Neural cell (in vitro differentiated cells): Measurements from ENCODE around the gene CDK5R1. TPM values are rescaled to one million over a fixed set of nuclear protein-coding genes. Genes with fewer than 3 reads are reported as not detected.

Experiments used
- H2AFZ ChIP-seq: fragments of 200-600, 300-800 bp; sonication (generic), shearing (Covaris generic); 2 replicates; pipeline ENCODE4 v1.6.0; 2014; ENCODE audit warnings: low read depth, mild to moderate bottlenecking, antibody characterized with exemption, low read length, moderate library complexity
- H3F3A ChIP-seq: fragments of 200-600 bp; shearing (Covaris generic); 2 replicates; pipeline ENCODE4 v1.6.1; 2016; ENCODE audit warnings: mild to moderate bottlenecking, moderate library complexity, mixed read lengths, antibody characterized with exemption, low read length; ENCODE audit not compliant: insufficient read depth, poor library complexity, severe bottlenecking
- H3K27ac ChIP-seq: fragments of 200-600, 300-800 bp; sonication (generic), shearing (Covaris generic); 2 replicates; pipeline ENCODE4 v1.5.1; 2014; ENCODE audit warnings: mild to moderate bottlenecking, low read length, moderate library complexity
- H3K27me3 ChIP-seq: fragments of 300-800, 200-600 bp; sonication (generic), shearing (Covaris generic); 2 replicates; pipeline ENCODE4 v1.6.0; 2014; ENCODE audit warnings: mild to moderate bottlenecking, low read depth, low read length, moderate library complexity; ENCODE audit not compliant: insufficient read depth
- H3K36me3 ChIP-seq: fragments of 300-800, 200-600 bp; sonication (generic), shearing (Covaris generic); 2 replicates; pipeline ENCODE4 v1.5.1; 2014; ENCODE audit warnings: mild to moderate bottlenecking, antibody characterized with exemption, low read length, moderate library complexity; ENCODE audit not compliant: insufficient read depth
- H3K4me2 ChIP-seq: fragments of 300-800, 200-600 bp; sonication (generic), shearing (Covaris generic); 2 replicates; pipeline ENCODE4 v1.6.0; 2014; ENCODE audit warnings: mild to moderate bottlenecking, low read length
- H3K4me3 ChIP-seq: fragments of 300-800, 200-600 bp; sonication (generic), shearing (Covaris generic); 2 replicates; pipeline ENCODE4 v1.5.1; 2014; ENCODE audit warnings: mild to moderate bottlenecking, low read length, moderate library complexity
- H3K79me2 ChIP-seq: fragments of 200-600 bp; shearing (Covaris generic); replicated peaks from 2 replicates; pipeline ENCODE4 v1.6.0; 2014; ENCODE audit warnings: mild to moderate bottlenecking, low read length, moderate library complexity; ENCODE audit not compliant: insufficient read depth
- H3K9ac ChIP-seq: fragments of 300-800, 200-600 bp; sonication (generic), shearing (Covaris generic); 2 replicates; pipeline ENCODE4 v1.6.1; 2016; ENCODE audit warnings: mild to moderate bottlenecking, low read length, mixed read lengths
- H3K9me2 ChIP-seq: fragments of 200-600 bp; shearing (Covaris generic); 2 replicates; pipeline ENCODE4 v1.6.1; 2016; ENCODE audit warnings: mild to moderate bottlenecking, low read length, mixed read lengths; ENCODE audit not compliant: insufficient read depth
- H3K9me3 ChIP-seq: fragments of 200-600, 300-800 bp; sonication (generic), shearing (Covaris generic); 2 replicates; pipeline ENCODE4 v1.6.1; 2016; ENCODE audit warnings: mild to moderate bottlenecking, mixed run types, low read length, moderate library complexity, mixed read lengths
- H4K20me1 ChIP-seq: fragments of 200-600 bp; shearing (Covaris generic); 2 replicates; pipeline ENCODE4 v1.6.1; 2016; ENCODE audit warnings: mild to moderate bottlenecking, mixed run types; ENCODE audit not compliant: insufficient read depth
- EP300 ChIP-seq: fragments of 450-650 bp; conservative IDR thresholded peaks from 2 replicates; pipeline ENCODE4 v1.6.1; 2014; ENCODE audit warnings: antibody characterized with exemption, mild to moderate bottlenecking, moderate library complexity; ENCODE audit not compliant: poor library complexity, severe bottlenecking
- EZH2 ChIP-seq: fragments of 200-600, 300-800 bp; shearing (Covaris generic), sonication (generic); IDR thresholded peaks from 2 replicates; pipeline ENCODE4 v1.6.1; 2014; ENCODE audit warnings: antibody characterized with exemption, low read length, borderline replicate concordance, mild to moderate bottlenecking; ENCODE audit not compliant: insufficient read depth, poor library complexity, severe bottlenecking
- MXI1 ChIP-seq: fragments of 450-650 bp; conservative IDR thresholded peaks from 2 replicates; pipeline ENCODE4 v1.6.1; 2014; ENCODE audit warnings: antibody characterized with exemption, mild to moderate bottlenecking; ENCODE audit not compliant: poor library complexity, severe bottlenecking
- POLR2AphosphoS5 ChIP-seq: IDR thresholded peaks from 2 replicates; pipeline ENCODE4 v1.6.1; 2012
- RAD21 ChIP-seq: fragments of 450-650 bp; conservative IDR thresholded peaks from 2 replicates; pipeline ENCODE4 v1.6.1; 2014; ENCODE audit warnings: antibody characterized with exemption, mild to moderate bottlenecking, moderate library complexity
- REST ChIP-seq: IDR thresholded peaks from 2 replicates; pipeline ENCODE4 v1.6.1; 2012; ENCODE audit warnings: borderline replicate concordance
- SMC3 ChIP-seq: fragments of 450-650 bp; conservative IDR thresholded peaks from 2 replicates; pipeline ENCODE4 v1.6.1; 2014; ENCODE audit warnings: antibody characterized with exemption, mild to moderate bottlenecking, moderate library complexity; ENCODE audit not compliant: poor library complexity
- TAF1 ChIP-seq: IDR thresholded peaks from 2 replicates; pipeline ENCODE4 v1.6.1; 2012; ENCODE audit warnings: low read depth
- polyA plus RNA-seq: library from polyadenylated mRNA; depleted of rRNA; stranded (reverse); fragments of >200 nt; gene quantifications from 2 replicates; pipeline ENCODE4 v1.2.3, GENCODE V29; 2014
- TF ChIP-seq, protein P1 (sequence below): fragments of 450-650 bp; IDR thresholded peaks from 2 replicates; pipeline ENCODE4 v1.5.1; 2014; ENCODE audit warnings: antibody characterized with exemption, mild to moderate bottlenecking, moderate library complexity; ENCODE audit not compliant: poor library complexity, severe bottlenecking

The CDK5R1 gene
- polyA plus RNA-seq, 1 donor from 2014 or later, result 199 TPM

GRCh38 chr17:32492648-32493289 lies 6.0 kb downstream of the CDK5R1 start:
- H3K27me3 ChIP-seq, result no peaks in the 10 kb centered on the region
- H3K36me3 ChIP-seq, result peaks cover 25% of the 10 kb centered on the region
- H3K9me2 ChIP-seq, result no peaks in the 10 kb centered on the region
- H3K79me2 ChIP-seq, result peaks cover 47% of the 10 kb centered on the region
- no peaks in the 10 kb centered on the region for H3F3A ChIP-seq
- peaks cover 10% of the 10 kb centered on the region for H4K20me1 ChIP-seq
- TF ChIP-seq SMC3 (no peak), TAF1 (no peak), MXI1 (no peak), EP300 (no peak), REST (no peak), POLR2AphosphoS5 (no peak), RAD21 (no peak), EZH2 (no peak)
- TF ChIP-seq, protein P1, sequence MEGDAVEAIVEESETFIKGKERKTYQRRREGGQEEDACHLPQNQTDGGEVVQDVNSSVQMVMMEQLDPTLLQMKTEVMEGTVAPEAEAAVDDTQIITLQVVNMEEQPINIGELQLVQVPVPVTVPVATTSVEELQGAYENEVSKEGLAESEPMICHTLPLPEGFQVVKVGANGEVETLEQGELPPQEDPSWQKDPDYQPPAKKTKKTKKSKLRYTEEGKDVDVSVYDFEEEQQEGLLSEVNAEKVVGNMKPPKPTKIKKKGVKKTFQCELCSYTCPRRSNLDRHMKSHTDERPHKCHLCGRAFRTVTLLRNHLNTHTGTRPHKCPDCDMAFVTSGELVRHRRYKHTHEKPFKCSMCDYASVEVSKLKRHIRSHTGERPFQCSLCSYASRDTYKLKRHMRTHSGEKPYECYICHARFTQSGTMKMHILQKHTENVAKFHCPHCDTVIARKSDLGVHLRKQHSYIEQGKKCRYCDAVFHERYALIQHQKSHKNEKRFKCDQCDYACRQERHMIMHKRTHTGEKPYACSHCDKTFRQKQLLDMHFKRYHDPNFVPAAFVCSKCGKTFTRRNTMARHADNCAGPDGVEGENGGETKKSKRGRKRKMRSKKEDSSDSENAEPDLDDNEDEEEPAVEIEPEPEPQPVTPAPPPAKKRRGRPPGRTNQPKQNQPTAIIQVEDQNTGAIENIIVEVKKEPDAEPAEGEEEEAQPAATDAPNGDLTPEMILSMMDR, result no peak
- H3K27ac ChIP-seq, result no peak overlapping the region
- H2AFZ ChIP-seq, result no peak overlapping the region
- H3K4me2 ChIP-seq, result no peak overlapping the region
- H3K4me3 ChIP-seq, result no peak overlapping the region
- H3K9ac ChIP-seq, result no peak overlapping the region
- no peaks in the 10 kb centered on the region for H3K9me3 ChIP-seq

DNA sequence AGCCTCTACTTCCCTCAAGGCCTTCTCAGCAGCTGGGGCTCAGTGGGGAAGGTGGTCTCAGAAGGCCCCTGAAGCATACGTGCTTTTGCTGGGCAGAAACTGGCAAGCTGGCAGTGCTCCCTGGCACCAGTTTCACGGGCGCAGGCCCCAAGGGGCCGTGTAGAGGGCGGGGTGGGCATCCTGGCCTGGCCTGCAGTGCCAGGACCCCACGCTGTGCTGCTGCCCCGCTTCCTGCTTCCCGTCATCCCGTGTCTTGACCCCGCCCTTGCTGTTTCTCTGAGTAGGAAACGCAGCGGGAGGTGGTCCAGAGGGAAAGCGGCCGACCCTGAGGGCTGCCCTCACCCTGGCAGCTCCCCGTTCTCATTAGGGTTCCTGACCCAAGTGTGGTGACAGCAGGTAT lies 6.8 kb downstream of the CDK5R1 start:
- Histone ChIP-seq H3K27me3 (no peaks in the 10 kb centered on the region), H3K79me2 (peaks cover 39% of the 10 kb centered on the region), H3K36me3 (peaks cover 17% of the 10 kb centered on the region), H3K9ac (no peak overlapping the region), H3F3A (no peaks in the 10 kb centered on the region), H2AFZ (no peak overlapping the region), H3K4me3 (no peak overlapping the region), H3K4me2 (no peak overlapping the region), H4K20me1 (peaks cover 10% of the 10 kb centered on the region), H3K27ac (no peak overlapping the region), H3K9me2 (no peaks in the 10 kb centered on the region), H3K9me3 (no peaks in the 10 kb centered on the region)
- TF ChIP-seq TAF1 (no peak), EZH2 (no peak), REST (no peak), POLR2AphosphoS5 (no peak), EP300 (no peak), RAD21 (no peak), SMC3 (no peak), MXI1 (no peak)
- TF ChIP-seq, protein P1, result no peak
